Calu3 (cell line): ENCODE results near the gene ADAMTS7. TPM values are rescaled to one million over a fixed set of nuclear protein-coding genes. Genes with fewer than 3 reads are reported as not detected.
"Not testable (repeated sequence)": the region's sequence is repeated elsewhere in the genome, so short reads cannot be mapped to it uniquely, and the experiment has no call there.

Source experiments
- BruUV-seq: library from RNA; stranded (reverse); fragments of 400-500 nt; replicated peaks from 2 replicates; lab custom pipeline; 2021; lab: Mats Ljungman, UMichigan
- CTCF ChIA-PET: fragments of 300-600 bp; sonication (Branson Sonifier 250); formaldehyde crosslinking; loops from one replicate; lab custom pipeline; 2022; ENCODE audit warnings: antibody characterized with exemption; lab: Charles Lee
- DNase-seq: peaks from one replicate; pipeline ENCODE4 v3.0.0; 2022
- H3K27ac Mint-ChIP-seq: one replicate; pipeline ENCODE4 v1.8.0; 2022; ENCODE audit warnings: mixed read lengths; ENCODE audit not compliant: unreplicated experiment
- H3K27me3 Mint-ChIP-seq: one replicate; pipeline ENCODE4 v1.8.0; 2022; ENCODE audit warnings: mixed read lengths; ENCODE audit not compliant: unreplicated experiment
- H3K36me3 Mint-ChIP-seq: one replicate; pipeline ENCODE4 v1.8.0; 2022; ENCODE audit warnings: mild to moderate bottlenecking, moderate library complexity, mixed read lengths; ENCODE audit not compliant: insufficient read depth, unreplicated experiment
- H3K4me1 Mint-ChIP-seq: one replicate; pipeline ENCODE4 v1.8.0; 2022; ENCODE audit warnings: mild to moderate bottlenecking, low read depth, mixed read lengths; ENCODE audit not compliant: unreplicated experiment
- H3K4me3 Mint-ChIP-seq: one replicate; pipeline ENCODE4 v1.8.0; 2022; ENCODE audit warnings: mild to moderate bottlenecking, low read depth, moderate library complexity, mixed read lengths; ENCODE audit not compliant: unreplicated experiment
- H3K9me3 Mint-ChIP-seq: one replicate; pipeline ENCODE4 v1.8.0; 2022; ENCODE audit warnings: low read depth, mixed read lengths; ENCODE audit not compliant: unreplicated experiment
- CTCF ChIP-seq: fragments of 200-600 bp; IDR thresholded peaks from one replicate; pipeline ENCODE4 v1.8.0; 2022; ENCODE audit warnings: antibody characterized with exemption; ENCODE audit not compliant: unreplicated experiment
- intact Hi-C: fragments of 100-400 bp; cut with micrococcal nuclease; formaldehyde crosslinking; loops from one replicate; pipeline ENCODE4 v1.10.0; 2022; ENCODE audit not compliant: unreplicated experiment
- total RNA-seq: library from RNA; stranded (reverse); gene quantifications from 2 replicates; pipeline ENCODE4 v1.2.3, GENCODE V29; 2022

ADAMTS7 gene
- total RNA-seq, 1 experiment from 2014 or later: 1.4 TPM

DNA sequence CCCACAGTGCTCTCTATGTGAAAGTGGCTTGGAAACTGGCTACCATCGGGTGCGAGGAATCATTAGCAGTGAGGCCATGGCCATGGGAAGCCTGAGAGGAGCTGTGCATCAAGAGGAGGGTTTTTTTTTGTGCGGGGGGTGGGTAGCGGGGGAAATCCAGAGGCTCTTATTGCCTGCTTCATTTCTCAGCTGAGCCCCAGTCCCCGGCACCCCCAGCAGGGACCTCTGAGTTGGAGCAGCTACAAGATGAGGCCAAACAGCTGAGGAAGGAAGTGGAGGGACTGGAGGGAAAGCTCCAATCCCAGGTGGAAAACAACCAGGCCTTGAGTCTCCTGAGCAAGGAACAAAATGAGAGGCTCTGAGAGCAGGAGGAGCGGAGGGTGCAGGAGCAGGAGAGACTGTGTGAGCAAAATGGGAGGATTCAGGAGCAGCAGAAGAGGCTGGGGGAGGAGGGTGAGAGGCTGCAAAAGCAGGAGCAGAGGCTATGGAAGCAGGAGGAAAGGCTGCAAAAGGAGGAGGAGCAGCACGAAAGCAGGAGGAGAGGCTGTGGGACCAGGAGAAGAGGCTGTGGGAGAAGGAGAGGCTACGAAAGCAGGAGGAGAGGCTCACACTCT, 76.7 kb downstream of the ADAMTS7 start:
- CTCF ChIA-PET: no interaction called here
- H3K27ac Mint-ChIP-seq: no peak overlapping the region

DNA sequence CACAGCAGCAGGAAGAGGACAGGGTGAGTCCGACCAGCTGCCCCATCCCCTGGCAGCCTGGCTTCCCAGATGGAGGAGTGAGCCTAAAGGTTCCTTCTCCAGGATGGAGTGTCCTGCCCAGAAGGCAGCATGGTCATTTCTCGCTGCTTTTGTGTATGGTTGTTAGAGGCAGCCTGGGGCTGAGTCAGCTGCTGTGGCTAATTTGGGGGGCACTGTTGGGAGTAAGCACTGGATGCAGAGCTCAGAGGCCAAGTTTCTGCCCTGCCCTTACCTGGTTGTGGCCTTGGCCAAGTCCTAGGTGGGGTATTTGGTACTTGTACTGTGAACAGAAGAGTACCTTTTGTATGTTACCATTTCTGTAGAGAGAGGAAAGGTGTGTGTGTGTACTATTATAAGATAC, 78.6 kb downstream of the ADAMTS7 start:
- H3K36me3 Mint-ChIP-seq: no peaks in the 10 kb centered on the region
- H3K27me3 Mint-ChIP-seq: peaks cover 81% of the 10 kb centered on the region
- CTCF ChIA-PET: no interaction called here
- no peak for DNase-seq
- no peak for TF ChIP-seq CTCF
- intact Hi-C loops: no loop called here
- peaks cover 8% of the 10 kb centered on the region for H3K4me1 Mint-ChIP-seq
- H3K9me3 Mint-ChIP-seq: no peaks in the 10 kb centered on the region
- no peak overlapping the region for H3K27ac Mint-ChIP-seq
- H3K4me3 Mint-ChIP-seq: no peak overlapping the region
- BruUV-seq: no TSS peak

More for the DNA sequence above, 76.7 kb downstream of the ADAMTS7 start:
- Mint-ChIP-seq H3K27me3 (peaks cover 63% of the 10 kb centered on the region), H3K4me1 (no peaks in the 10 kb centered on the region), H3K36me3 (no peaks in the 10 kb centered on the region), H3K9me3 (no peaks in the 10 kb centered on the region), H3K4me3 (no peak overlapping the region)
- BruUV-seq: no TSS peak
- intact Hi-C loops: no loop called here
- no peak for DNase-seq
- no peak for TF ChIP-seq CTCF

DNA sequence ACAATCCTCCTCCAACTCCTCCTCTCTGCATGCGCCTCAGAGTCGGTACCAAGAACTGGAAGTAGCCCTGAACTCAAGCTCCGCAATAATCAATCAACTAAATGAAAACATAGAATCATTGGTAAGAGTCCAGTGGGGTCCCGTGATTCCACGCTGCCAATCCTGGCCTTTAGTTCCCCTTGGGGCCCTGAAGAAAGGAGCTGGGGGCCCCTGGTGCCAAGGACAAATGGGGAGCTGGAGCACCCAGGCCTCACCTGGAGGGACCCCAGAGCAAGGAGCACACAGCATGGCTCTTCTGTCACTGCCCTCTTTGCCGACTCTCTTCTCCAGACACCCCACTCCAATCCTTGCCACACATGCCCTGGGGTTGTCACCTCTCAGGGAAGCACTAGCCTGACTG, 80.3 kb downstream of the ADAMTS7 start:
- BruUV-seq: no TSS peak
- CTCF ChIA-PET: no interaction called here
- no peak for TF ChIP-seq CTCF
- Mint-ChIP-seq H3K9me3 (no peaks in the 10 kb centered on the region), H3K4me3 (no peak overlapping the region), H3K27ac (no peak overlapping the region), H3K27me3 (peaks cover 88% of the 10 kb centered on the region), H3K4me1 (peaks cover 14% of the 10 kb centered on the region), H3K36me3 (no peaks in the 10 kb centered on the region)
- no peak for DNase-seq
- intact Hi-C loops: no loop called here

DNA sequence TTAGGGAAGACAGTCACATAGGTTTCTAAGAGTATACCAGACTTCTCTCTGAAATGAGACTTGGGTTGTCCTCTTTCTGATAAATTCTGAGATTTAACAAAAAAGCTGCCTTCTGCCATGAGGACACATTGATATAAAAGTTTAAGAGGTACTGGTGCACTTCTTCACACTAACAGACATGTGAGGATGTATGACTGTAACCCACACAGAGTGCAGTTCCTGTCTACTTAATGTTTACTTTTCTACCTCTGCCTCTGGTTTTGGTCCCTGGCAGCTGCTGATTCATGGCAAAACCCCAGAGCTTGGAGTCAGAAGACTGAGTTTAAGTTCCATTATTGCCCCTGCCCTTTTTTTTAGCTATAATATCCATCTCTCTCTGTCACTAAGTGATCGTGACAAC, 82.8 kb downstream of the ADAMTS7 start:
- H3K9me3 Mint-ChIP-seq, DNase-seq, H3K27ac Mint-ChIP-seq, BruUV-seq, H3K36me3 Mint-ChIP-seq, H3K4me3 Mint-ChIP-seq, intact Hi-C loops: not testable (repeated sequence)
- CTCF ChIA-PET: interaction anchor here (1.7 kb wide), 1 partner anchor 11 kb away, joined by 3 read pairs; no protein-coding TSS in a partner anchor
- H3K27me3 Mint-ChIP-seq: peaks cover 64% of the 10 kb centered on the region
- H3K4me1 Mint-ChIP-seq: peaks cover 14% of the 10 kb centered on the region

- H3K4me1 Mint-ChIP-seq: peaks cover 14% of the 10 kb centered on the region
- intact Hi-C loops: no loop called here
- H3K4me3 Mint-ChIP-seq: no peak overlapping the region
- peaks cover 58% of the 10 kb centered on the region for H3K27me3 Mint-ChIP-seq
- DNase-seq: no peak
- H3K36me3 Mint-ChIP-seq: no peaks in the 10 kb centered on the region
- no peaks in the 10 kb centered on the region for H3K9me3 Mint-ChIP-seq
- no peak for TF ChIP-seq CTCF
- BruUV-seq: no TSS peak
- H3K27ac Mint-ChIP-seq: no peak overlapping the region
- CTCF ChIA-PET: interaction anchor here (0.8 to 1.7 kb wide), 2 partner anchors 10 to 12 kb away, joined by 3 read pairs; no protein-coding TSS in a partner anchor
Measured at GRCh38 chr15:78727561-78727960, 83.7 kb downstream of the ADAMTS7 start.
